Kidney (tissue), 14 donors: ENCODE results near the gene APOA5. TPM values are rescaled to one million over a fixed set of nuclear protein-coding genes. Genes with fewer than 3 reads are reported as not detected.

ENCODE experiments used
- DNase-seq, 5 donors: peaks; one replicate each; pipeline ENCODE4 v3.0.0-alpha.2; 2013 to 2020
- FAIRE-seq: peaks from 2 replicates; lab custom pipeline; 2012; peaks lifted over from hg19 to GRCh38; lab: Jason Lieb, UNC
- H3K27ac ChIP-seq, 2 donors: one replicate each; pipeline ENCODE4 v1.7.0; 2013; ENCODE audit warnings: low read depth in 2 of 2, low read length in 2 of 2, inconsistent platforms in 1 of 2
- H3K27me3 ChIP-seq: one replicate; pipeline ENCODE4 v1.7.1; 2013; ENCODE audit warnings: low read length, inconsistent platforms; ENCODE audit not compliant: control insufficient read depth, insufficient read depth
- H3K36me3 ChIP-seq, 3 donors: one replicate each; pipeline versions ENCODE4 v1.7.0 to v1.7.1; 2013; ENCODE audit warnings: low read length in 3 of 3, control low read depth in 1 of 3, inconsistent platforms in 1 of 3; ENCODE audit not compliant: insufficient read depth in 3 of 3, control insufficient read depth in 2 of 3
- H3K4me1 ChIP-seq, 3 donors: one replicate each; pipeline versions ENCODE4 v1.7.0 to v1.7.1; 2013; ENCODE audit warnings: low read length in 3 of 3, inconsistent platforms in 1 of 3, low read depth in 1 of 3; ENCODE audit not compliant: control insufficient read depth in 2 of 3, insufficient read depth in 2 of 3
- H3K4me3 ChIP-seq, 3 donors: one replicate each; pipeline versions ENCODE4 v1.7.0 to v1.8.1; 2013; ENCODE audit warnings: low read length in 3 of 3, control low read depth in 1 of 3, inconsistent platforms in 1 of 3
- H3K9ac ChIP-seq, 3 donors: one replicate each; pipeline versions ENCODE4 v1.7.0 to v1.7.1; 2013; ENCODE audit warnings: low read length in 3 of 3, control low read depth in 1 of 3, inconsistent platforms in 1 of 3
- H3K9me3 ChIP-seq, 3 donors: one replicate each; pipeline versions ENCODE4 v1.7.0 to v1.7.1; 2013; ENCODE audit warnings: low read length in 3 of 3, control low read depth in 1 of 3, inconsistent platforms in 1 of 3; ENCODE audit not compliant: control insufficient read depth in 2 of 3, insufficient read depth in 1 of 3
- CTCF ChIP-seq: IDR thresholded peaks from 3 replicates; pipeline ENCODE4 v1.5.1; 2012; ENCODE audit warnings: mild to moderate bottlenecking, moderate library complexity, borderline replicate concordance; ENCODE audit not compliant: insufficient read depth; ENCODE audit errors: extremely low read depth
- intact Hi-C: fragments of 100-400 bp; cut with DNase I; formaldehyde crosslinking; loops from one replicate; pipeline ENCODE4 v1.11.1; 2022
- polyA plus RNA-seq: library from polyadenylated mRNA; stranded (reverse); fragments of 350-450 nt; fragmentation: Illumina TruSeq; extraction: RNeasy Lipid Tissue Mini Kit (QIAGEN cat#74804); gene quantifications from one replicate; pipeline ENCODE4 v1.2.3, GENCODE V29; 2014; ENCODE audit warnings: low read depth, low replicate concordance; ENCODE audit not compliant: insufficient read depth
- total RNA-seq: library from RNA; stranded (reverse); fragmentation: NEBNext Ultra II Directional; extraction: Animal tissue kit (Norgen Biotek cat#: 25700); gene quantifications from one replicate; pipeline ENCODE4 v1.2.1, GENCODE V29; 2021
- donor health status: control.
- donor health status: control.
- donor health status: control.
- donor health status: control.
- donor health status: control.
- donor health status: DM: yes; HTN: yes; CAD: no.
- donor health status: Normal renal cell carcinoma (clear cell type).

Gene APOA5
- total and polyA plus RNA-seq, 2 donors from 2014 or later: not detected

GRCh38 chr11:116825854-116826750, 34.4 kb upstream of the APOA5 start:
- H3K9ac ChIP-seq: no peak overlapping the region
- FAIRE-seq: no peak

GRCh38 chr11:116825434-116825833, 33.8 kb upstream of the APOA5 start:
- H3K27me3 ChIP-seq: no peaks in the 10 kb centered on the region
- no peak for TF ChIP-seq CTCF
- H3K9ac ChIP-seq: no peak overlapping the region
- no peak overlapping the region for H3K4me3 ChIP-seq
- FAIRE-seq: no peak
- H3K27ac ChIP-seq: no peak overlapping the region
- H3K9me3 ChIP-seq: no peaks in the 10 kb centered on the region
- no peaks in the 10 kb centered on the region for H3K36me3 ChIP-seq
- DNase-seq: no peak
- intact Hi-C loops: no loop called here
- H3K4me1 ChIP-seq: no peaks in the 10 kb centered on the region

More at GRCh38 chr11:116825854-116826750, 34.4 kb upstream of the APOA5 start:
- intact Hi-C loops: no loop called here
- no peak for TF ChIP-seq CTCF
- Histone ChIP-seq H3K27ac (no peak overlapping the region), H3K4me3 (no peak overlapping the region), H3K9me3 (no peaks in the 10 kb centered on the region), H3K36me3 (no peaks in the 10 kb centered on the region), H3K4me1 (no peaks in the 10 kb centered on the region), H3K27me3 (no peaks in the 10 kb centered on the region)
- no peak for DNase-seq

- DNase-seq (no peak), FAIRE-seq (no peak)
- Histone ChIP-seq H3K27ac (no peak within 1 kb of the TSS), H3K4me1 (no peaks in the 10 kb centered on the region), H3K9me3 (no peaks in the 10 kb centered on the region), H3K27me3 (no peaks in the 10 kb centered on the region), H3K9ac (no peak within 1 kb of the TSS), H3K4me3 (no peak within 1 kb of the TSS), H3K36me3 (no peaks in the 10 kb centered on the region)
- no peak for TF ChIP-seq CTCF
- intact Hi-C loops: no loop called here
Observed at GRCh38 chr11:116823031-116823843, 31.6 kb upstream of the APOA5 start, which contains the start of gene APOA4. APOA4 (minus strand) TSS chr11:116823304; CDS start chr11:116823191, 113 bp downstream.
